Measurements from ENCODE around the gene LARGE1.
"Not testable (repeated sequence)": the region's sequence is repeated elsewhere in the genome, so short reads cannot be mapped to it uniquely, and the experiment has no call there.

The LARGE1 gene

DNA sequence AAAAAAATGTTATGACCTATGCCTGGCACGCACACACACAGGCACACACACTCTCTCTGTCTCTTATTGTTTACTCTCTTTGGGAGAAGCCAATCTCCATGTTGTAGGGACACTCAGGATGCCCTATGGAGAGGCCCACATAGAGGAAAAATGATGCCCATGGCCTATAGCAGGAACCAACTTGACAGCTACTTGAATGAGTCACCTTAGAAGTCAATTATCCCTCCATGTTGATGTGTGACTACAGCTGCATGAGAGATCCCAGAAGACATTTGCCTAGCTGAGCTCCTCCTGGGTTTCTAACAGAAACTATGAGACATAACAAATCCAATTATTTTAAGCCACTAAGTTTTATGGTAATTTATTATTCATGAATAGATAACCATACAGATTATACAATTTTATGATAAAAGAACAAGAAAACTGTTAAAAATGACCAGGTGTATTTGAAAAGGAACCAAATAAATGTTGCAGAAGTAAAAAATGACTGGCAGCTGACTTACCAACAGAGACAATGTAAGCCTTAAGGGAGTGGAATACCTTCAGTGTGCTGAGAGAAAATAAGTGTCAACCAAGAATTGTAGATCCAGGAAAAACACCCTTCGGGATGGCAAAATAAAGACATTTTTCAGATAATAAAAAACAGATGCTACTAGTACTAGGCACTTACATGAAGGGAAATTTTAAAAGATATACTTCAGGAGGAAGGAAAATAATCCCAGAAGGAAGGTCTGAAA, 458.4 kb downstream of the LARGE1 start:
- DNase-seq = no peak

DNA sequence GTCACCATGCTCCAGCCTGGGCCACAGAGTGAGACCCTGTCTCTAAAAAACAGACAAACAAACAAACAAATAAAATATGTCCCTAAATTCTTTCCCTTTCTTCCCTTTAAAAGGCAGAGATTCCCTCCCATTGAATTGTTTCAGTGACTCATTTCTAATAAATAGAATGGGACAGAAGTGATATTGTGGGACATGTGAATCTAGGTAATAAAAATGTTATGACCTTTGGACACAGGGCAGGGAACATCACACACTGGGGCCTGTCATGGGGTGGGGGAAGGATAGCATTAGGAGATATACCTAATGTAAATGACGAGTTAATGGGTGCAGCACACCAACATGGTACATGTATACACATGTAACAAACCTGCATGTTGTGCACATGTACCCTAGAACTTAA, 459.0 kb downstream of the LARGE1 start:
- DNase-seq = not testable (repeated sequence)

DNA sequence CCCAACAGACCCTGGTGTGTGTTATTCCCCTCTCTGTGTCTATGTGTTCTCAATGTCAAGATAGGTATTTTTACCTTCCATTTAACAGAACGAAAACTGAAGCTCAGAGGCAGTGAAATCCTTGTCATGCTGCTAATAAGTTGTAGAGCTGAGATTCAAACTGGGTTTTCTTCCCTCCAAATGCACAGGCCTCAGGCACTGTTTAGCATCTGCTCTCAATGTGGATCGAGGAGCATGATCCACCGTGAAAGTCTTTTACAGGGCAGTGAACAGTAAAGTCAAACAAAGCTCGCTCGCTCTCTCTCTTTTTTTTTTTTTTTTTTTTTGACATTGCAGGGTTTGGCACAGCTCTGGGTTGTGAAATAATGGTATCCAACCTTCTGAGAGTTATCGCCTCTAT, 461.1 kb downstream of the LARGE1 start:
- no peak for DNase-seq

DNA sequence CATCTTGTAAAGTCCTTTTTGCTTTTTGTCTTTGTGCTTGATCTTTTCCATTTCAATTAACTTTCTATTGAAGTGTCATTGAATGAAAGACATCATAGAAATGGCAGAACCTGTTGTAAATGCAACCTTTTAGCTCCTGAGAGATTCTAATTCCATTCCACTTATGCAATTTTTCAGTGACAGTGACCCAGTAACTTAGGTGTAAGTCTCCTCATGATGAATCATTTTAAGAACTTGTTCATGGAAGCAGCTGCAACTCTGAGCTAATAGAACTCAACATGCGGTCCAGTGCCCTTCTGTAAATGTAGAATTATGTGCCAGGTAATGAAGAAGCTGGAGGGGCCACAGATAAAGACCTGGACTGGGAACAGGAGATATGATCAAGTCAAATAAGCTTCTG, 463.8 kb downstream of the LARGE1 start:
- DNase-seq = no peak

- no peak for DNase-seq
Measured at GRCh38 chr22:33455036-33455435, 465.2 kb downstream of the LARGE1 start.

GRCh38 chr22:33451866-33452469, 468.3 kb downstream of the LARGE1 start:
- DNase-seq = no peak

DNA sequence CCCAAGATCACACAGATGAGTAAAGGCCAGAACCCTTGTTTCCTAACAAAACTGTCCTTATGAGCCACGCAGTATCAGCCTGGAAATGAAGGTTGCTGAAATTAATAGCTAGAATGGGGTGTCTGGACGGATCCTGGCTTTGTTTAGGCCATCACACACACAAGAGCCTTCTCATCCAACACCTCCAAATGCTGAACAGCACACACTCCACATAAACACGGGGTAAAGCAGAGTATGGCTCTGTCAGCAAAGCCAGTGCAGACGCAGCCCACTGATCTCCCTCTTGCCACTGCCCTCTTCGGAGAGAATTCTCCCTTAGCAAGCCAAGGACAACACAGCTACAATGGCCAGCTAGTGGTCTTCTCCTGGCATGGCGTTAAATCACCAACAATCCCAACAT, 469.5 kb downstream of the LARGE1 start:
- DNase-seq = no peak

DNA sequence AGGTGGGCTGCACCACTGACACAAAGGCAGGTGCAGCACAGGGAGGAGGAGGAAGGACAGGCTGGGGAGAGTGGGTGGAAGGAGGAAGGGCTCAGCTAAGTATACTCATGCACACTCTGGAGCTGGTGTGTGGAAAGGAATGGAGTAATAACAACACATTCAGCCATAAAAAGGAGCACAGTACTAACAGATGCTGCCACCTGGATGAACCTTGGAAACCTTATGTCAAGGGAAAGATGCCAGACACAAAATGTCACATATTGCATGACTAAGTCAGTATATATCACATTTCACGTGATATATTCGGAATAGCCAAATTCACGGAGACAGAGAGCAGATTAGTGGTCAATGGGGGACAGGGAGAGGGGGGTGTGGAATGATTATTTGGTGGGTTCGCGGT, 472.5 kb downstream of the LARGE1 start:
- DNase-seq = no peak

DNA sequence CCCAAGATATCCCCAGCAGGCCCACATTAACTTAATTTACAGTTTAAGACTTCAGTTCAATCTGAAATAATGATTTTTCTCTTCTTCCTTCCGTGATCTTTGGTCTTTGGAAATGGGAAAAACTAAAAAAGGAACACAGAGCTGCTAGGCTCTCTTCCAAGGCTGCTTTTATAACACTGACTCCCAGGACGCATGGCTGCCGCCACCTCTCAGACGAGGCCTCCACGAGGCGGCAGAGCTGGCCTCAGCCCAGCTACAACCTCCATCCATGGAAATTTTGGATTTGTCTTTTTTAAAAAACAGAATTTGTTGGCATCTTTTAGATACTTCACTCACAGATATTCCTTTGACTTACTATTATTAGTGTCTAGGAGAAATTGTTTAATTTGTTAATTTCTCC, 476.6 kb downstream of the LARGE1 start:
- no peak for DNase-seq

DNA sequence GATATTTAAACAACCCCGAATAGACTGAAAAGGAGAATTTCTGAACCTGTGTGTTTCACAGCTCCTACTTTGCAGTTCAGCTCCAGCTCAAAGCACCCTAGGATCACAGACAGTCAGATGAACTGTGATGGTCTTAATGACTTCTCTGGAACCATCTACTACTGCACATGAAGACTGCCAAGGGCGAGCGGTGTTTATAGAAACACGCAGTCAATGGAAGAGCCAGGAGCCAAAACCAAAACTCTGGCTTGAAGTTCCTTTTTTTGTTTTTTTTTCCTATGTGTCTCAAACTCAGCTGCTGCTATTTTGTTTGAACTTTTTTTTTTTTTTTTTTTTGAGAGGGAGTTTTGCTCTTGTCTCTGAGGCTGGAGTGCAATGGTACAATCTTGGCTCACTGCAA, 479.5 kb downstream of the LARGE1 start:
- no peak for DNase-seq

DNA sequence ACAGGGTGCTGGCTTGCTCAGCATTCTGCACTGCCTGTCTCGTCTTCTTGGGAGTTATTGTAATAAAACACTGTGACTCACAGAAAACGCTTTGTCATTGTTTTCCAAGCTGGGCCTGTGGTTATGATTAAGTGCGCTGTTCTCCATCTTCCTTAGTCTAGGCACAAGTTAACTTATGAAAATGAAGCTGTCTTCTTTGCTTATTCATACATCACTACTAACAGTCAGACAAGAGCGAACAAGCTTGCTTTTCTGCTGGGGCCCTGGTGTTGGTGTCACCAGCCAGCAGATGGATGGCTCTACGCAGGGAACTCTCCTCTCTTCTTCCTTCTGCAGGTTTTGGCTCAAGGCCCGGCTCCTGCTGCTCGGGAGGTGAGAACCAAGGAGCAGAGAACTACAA, 482.0 kb downstream of the LARGE1 start:
- DNase-seq = no peak

DNA sequence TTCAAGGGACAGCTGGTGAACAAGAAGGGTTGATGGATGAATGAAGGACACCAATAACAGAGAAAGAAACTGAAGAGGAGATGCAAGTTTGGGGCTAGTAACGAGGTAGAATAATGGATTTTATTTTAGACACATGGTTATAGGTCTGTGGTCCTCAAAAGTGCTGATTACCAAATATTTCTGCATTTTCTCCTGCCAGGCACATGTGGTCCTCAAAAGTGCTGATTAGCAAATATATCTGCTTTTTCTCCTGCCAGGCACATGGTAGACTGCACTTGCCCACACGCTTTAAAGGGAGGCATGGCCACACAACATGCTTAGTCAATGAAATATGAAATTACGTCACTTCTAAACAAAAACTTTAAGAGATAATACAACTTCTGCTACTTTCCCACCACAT, 489.0 kb downstream of the LARGE1 start:
- DNase-seq = no peak

GRCh38 chr22:33429281-33429680, 491.0 kb downstream of the LARGE1 start:
- DNase-seq = no peak

- DNase-seq = no peak
Measured at GRCh38 chr22:33427461-33427860, 492.8 kb downstream of the LARGE1 start.

- DNase-seq = no peak
Measured at GRCh38 chr22:33426451-33426850, 493.8 kb downstream of the LARGE1 start.

- DNase-seq = no peak
Measured at GRCh38 chr22:33421859-33422258, 498.4 kb downstream of the LARGE1 start.

GRCh38 chr22:33418484-33418883, 501.8 kb downstream of the LARGE1 start:
- no peak for DNase-seq

DNA sequence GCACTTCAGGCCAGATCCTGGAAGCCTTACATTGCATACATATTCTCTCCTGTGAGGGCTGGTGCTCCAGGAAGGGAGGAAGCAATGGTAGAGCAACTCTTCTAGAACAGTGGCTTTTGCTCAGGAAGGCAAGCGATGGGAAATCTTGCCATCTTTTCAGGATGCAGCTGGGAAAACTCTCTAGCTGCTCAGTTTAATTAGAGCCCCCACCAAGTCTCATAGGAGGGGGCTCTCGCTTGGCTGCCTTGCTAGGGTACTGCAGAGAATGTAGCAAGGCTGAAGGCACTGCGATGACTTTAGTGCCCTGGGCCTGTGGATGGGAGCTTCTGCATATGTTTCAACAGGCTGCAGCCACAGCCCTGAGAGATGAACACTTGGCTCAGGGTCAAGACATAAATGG, 504.9 kb downstream of the LARGE1 start:
- no peak for DNase-seq

GRCh38 chr22:33409079-33409478, 511.2 kb downstream of the LARGE1 start:
- DNase-seq = no peak

DNA sequence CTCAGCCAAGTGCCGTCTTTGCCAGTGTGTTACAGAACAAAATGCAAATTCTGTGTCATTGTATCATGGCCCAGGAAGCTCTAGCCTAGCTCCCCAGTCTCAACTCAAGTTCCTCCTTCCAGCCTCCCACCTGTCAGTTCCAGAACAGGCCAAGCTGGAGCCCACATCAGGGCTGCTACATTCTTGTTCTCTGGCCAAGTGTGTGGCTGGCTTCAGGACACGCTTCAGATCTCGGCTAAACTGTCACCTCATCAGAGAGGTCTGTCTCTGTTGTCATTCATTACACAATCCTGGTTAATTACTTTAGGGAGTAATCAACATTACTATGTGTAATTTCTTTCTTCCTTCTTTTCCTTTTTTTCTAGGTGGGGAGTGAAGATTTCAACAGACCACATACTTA, 515.1 kb downstream of the LARGE1 start:
- no peak for DNase-seq

DNA sequence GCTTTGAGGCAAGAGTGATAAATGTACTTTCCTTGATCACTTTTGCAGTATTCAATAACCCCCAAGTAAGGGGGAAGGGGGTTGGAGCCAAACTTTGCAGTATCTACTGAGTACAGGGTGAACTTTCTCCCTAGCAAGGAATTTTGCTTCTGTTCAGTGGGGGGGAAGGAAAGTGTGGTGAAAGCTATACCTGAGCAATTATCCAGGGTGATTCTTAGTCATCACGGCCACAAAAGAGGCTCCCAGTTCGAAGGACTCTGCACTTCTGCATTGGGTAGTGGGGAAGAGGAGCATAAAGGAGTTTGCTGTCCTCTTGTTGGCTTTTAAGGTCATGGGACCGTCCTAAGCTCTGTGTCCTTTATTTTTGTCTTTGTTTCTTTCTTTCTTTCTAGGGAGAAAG, 515.6 kb downstream of the LARGE1 start:
- no peak for DNase-seq

- no peak for DNase-seq
Measured at GRCh38 chr22:33402325-33402724, 518.0 kb downstream of the LARGE1 start.

GRCh38 chr22:33401291-33401690, 519.0 kb downstream of the LARGE1 start:
- no peak for DNase-seq

DNA sequence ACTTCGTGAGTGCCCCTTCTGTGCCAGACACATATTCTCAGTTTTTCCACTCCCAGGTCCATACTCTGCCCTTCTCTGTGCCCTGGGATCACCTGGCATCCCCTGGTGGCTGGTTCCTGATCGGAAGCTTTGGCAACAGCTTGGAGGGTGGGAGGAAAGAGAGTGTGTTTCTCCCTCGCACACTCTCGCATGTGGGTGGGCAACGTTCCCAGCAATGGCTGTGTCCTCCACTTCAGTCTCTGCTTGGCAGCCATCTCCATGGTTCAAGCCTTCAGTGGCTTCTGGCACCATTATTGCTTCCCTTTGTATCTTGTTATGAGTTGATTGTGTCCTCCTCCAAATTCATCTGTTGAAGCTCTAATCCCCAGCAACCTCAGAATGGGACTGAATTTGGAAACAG, 519.4 kb downstream of the LARGE1 start:
- DNase-seq = no peak

All from activated gamma-delta T cell treated with Interleukin-2 at 50 U/mL for 16 hours (primary cell).